DMS79 treated with DMSO at 0.1 percent for 48 hours (cell line): ENCODE measurements around the gene RFC5.
A peak's percentile ranks its signal among the peaks of the same experiment; 100 is the strongest.
"Not testable (repeated sequence)": the region's sequence is repeated elsewhere in the genome, so short reads cannot be mapped to it uniquely, and the experiment has no call there.

Experiments used
- DNase-seq: peaks from one replicate; lab custom pipeline; 2025; lab: John Stamatoyannopoulos, UW

Gene RFC5

DNA sequence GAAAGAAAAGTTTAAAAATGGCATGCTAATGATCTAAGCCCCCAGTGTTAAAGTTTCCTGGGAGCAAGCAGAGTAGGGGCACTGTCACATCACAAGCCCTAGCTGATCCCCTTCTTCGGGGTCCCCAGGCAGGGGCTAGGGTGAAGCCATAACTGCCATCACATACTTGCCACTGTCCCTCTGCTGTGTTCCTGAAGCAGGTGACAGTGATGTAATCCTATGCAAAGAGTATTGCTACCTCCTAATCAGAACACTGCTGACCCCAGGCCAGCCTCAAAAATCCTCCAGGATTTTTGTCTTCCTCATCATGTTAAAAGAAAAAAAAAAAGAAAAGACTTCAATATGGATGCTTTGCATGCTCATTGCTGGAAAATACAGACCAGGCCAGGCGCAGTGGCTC lies 1.2 kb upstream of the RFC5 start:
- no peak for DNase-seq

DNA sequence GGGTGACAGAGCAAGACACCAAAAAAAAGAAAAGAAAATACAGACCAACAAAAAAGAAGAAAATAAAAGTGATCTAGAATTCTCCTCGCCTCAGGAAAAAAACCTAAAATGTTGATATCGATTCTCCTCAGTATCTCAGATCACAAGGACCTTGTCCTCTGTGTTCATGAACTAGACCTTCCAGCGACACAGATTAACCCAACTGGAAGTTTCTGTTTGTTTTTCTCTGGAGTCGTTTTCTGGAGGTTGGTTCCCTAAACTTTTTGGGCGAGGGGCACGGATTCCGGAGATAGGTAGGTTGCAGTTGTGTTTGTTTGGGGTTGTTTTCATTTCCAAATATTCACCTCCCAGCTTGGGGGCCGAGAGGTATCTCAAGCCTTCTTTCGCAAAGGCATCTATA lies 559 bp upstream of the RFC5 start:
- DNase-seq, result no peak

DNA sequence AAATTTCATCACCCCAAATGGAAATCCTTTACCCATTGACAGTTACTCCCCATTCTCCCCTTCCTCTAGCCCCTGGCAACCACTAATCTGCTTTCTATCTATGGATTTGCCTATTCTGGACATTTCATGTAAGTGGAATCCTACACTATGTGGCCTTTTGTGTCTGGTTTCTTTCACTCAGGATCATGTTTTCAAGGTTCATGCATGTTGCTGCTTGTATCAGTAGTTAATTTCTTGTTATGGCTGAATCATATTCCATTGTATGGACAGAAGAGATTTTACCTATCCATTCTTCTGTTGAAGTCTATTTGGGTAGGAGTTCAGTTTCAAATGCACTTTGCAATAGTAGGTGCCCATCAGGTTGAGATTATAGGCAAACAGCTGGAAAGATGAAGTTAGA lies 1.4 kb downstream of the RFC5 start:
- no peak for DNase-seq

DNA sequence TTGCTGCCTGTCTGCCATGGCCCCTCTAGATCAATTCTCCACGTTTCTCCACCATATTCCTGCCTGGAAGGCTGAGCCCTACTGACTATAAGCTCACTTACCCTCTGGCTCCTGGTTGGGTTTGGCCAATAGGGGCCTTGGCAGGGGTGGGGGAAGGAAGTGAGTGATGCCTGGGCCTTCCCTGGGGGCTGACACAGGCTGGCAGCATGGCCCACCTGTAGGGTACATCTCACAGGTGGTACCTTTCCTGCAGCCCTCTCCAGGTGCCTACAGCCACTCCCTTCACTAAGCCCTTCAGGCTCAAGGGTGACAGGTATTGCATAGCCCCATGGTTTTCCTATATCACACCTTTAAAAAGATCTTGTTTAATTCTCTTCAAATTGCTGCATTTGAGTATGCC lies 3.5 kb downstream of the RFC5 start:
- no peak for DNase-seq

DNA sequence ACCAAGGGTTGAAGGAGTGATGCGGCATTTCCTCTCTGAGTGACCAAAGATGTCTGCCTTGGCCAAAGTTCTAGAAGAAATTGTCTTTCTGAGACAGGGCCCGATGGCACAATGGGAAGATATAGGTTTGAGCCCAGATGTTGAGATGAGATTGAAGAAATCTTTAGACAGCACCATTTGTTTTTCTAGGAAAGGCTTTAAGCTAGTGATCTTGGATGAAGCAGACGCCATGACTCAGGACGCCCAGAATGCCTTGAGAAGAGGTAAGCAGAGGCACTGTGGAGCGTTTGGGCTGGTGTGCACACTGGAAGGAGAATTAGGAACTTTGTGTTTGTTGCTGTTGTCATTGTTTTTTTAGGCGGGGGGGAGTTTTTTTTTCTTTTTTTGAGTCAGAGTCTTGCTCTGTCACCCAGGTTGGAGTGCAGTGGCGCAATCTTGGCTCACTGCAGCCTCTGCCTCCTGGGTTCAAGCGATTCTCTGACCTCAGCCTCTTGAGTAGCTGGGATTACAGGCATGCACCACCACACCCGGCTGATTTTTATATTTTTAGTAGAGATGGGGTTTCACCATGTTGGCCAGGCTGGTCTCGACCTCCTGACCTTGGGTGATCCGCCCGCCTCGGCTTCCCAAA lies 5.7 kb downstream of the RFC5 start:
- not testable (repeated sequence) for DNase-seq

DNA sequence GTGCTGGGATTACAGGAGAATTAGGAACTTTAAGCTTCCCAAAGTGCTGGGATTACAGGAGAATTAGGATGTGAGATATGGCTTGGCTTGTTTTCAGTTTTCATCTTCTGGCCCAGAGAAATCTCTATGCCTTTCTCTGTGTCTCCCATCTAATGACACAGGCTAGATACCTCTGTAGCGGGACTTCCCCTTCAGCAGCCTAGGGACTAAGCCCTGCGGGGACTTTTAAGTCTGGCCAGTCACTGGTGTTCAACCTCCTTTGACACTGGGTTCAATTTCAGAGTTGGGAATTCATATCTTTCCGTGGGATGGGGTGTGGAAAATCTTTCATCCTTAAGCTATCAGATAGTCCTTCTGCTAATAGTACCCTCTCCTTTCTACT lies 6.2 kb downstream of the RFC5 start:
- no peak for DNase-seq

DNA sequence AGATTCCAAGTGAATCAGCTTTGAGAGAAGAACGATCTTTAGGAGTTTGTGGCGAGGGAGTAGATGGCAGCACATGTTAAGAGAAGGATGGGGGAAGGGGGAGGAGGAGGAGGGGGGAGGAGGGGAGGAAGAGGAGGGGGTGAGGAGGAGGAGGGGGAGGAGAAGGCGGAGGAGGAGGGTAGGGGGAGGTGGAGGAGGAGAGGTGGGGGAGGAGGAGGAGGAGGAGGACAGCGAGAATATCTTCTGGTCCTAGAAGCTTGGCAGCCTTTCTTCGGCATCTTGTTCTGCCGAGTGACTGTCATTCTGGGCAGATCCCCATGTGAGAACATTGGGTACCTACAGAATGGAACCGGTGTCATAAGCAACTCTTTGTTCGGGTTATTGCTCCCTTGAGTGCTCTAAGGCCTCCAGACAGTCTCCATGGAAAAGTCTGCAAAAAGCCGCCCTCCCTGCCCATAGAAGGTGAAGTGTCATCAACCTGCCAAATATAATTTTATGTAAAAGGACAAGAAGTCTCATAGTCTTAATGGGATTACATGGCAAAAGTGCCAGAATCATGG lies 6.9 kb downstream of the RFC5 start:
- DNase-seq, result peak; percentile 43

DNA sequence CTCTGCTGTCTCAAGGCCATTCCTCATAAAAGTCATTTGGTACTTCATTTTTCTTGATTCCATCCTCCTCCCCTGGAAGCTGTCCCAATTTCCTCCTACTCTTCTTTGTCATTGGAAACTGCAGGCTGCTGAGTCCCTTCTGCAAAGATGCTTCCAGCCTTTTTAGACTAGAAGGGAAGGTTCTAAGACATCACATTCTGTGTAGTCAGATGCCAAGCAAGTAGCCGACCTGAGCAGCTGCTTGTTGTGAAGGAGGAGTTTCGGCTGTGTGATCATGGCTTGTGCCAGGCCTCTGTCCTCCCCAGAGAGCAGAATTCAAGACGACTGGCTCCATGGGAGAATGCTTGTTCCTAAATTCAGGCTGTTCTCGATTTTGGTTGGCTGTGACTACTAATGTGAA lies 8.7 kb downstream of the RFC5 start:
- no peak for DNase-seq

DNA sequence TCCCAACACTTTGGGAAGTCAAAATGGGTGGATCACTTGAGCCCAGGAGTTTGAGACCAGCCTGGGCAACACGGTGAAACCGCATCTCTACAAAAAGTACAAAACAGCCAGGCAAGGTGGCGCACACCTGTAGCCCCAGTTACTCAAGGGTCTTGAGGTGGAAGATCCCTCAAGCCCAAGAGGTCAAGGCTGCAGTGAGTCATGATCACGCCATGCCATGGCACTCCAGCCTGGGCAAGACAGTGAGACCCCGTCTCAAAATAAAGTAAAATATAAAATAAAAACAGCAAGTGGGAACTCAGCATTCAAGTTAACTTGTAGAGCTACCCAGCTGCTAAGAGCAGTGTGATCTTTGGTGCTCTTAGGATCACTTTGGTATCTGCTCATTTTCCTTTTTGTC lies 12.7 kb downstream of the RFC5 start:
- DNase-seq, result no peak

DNA sequence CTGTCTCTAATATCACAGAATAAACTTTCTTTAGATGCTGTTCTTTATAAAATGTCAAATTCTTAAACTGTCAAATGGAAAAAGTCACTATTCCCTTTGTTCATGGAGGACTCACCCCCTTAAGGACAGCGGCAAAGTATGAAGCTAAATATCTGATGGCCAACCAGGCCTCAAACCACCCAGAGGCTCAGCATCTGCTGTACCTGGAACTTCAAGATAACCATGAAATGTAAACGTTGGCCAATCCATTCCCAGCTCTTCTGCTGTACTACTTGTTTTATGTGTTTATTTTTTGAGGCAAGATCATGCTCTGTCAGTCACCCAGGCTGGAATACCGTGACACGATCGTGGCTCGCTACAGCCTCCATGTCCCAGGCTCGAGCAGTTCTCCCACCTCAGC lies 15.7 kb downstream of the RFC5 start:
- no peak for DNase-seq

DNA sequence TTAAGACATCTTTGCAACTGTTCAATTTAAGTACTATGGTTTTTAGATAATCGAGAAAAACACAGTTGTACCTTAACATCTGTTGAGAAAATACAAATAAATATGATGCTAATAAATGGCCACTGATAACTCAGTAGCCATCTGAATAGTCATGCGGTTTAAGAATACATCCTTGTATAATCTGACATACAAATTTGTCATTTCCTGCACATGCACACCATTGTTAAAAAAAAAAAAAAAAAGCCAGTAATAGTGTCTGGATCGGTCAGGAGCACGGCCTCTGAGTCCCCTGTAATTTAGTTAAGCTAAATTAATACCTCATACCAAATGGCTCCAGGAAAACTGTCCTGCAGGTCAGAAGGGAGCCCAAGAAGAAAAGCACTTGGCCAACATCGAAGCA lies 16.8 kb downstream of the RFC5 start:
- no peak for DNase-seq

DNA sequence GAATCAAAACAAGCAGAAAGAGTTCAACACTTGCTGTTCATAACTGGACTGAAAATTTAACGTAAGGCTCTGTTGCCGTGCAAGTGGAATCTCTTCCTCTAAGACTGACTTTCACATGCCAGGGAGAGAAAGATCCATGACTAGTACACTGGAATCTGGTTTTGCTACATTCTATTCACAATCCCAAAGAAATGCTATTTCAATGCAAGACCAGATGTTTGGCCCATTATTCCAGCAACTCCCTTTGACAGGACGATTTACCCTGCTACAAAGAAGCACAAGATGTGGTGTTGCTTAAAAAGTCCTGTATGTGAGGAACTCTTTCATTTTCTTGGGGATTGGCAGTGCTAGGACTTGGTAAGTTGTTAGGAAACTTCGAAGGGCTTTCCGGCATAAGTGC lies 17.4 kb downstream of the RFC5 start:
- DNase-seq, result no peak

DNA sequence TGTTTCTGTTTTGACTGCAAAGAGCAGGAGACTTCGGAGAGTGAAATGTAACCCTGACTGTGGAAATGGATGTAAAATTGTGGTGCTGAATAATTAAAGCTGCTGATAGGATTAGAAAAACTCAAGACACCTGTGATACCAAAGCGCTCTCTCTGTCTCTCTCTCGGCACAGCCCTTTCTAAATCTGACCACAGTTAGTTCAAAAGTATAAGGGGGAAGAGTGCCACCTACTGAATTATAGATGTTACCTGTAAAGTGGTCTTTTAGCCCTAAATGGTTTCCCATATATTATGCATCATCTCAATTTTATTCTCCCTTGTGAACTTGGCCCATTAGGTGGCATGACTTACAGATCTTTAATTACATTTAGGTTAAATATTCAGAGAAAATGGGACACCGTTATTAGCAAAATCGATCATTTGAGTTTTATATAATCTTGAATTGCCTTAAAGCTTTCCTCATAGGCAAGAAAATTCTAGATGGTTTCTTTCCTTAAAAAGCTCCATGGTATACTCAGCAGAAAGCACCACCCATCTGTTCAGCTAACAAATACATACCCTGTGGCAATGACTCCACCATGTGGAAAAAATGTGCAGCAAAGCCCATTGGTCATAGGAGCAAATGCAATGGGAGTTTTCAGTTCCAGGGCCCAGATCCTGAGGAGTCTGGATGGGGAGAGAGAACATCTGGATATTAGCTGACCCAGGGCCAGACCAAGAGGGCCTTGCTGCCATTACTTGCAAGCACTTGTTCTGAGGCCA lies 18.1 kb downstream of the RFC5 start:
- DNase-seq, result no peak

DNA sequence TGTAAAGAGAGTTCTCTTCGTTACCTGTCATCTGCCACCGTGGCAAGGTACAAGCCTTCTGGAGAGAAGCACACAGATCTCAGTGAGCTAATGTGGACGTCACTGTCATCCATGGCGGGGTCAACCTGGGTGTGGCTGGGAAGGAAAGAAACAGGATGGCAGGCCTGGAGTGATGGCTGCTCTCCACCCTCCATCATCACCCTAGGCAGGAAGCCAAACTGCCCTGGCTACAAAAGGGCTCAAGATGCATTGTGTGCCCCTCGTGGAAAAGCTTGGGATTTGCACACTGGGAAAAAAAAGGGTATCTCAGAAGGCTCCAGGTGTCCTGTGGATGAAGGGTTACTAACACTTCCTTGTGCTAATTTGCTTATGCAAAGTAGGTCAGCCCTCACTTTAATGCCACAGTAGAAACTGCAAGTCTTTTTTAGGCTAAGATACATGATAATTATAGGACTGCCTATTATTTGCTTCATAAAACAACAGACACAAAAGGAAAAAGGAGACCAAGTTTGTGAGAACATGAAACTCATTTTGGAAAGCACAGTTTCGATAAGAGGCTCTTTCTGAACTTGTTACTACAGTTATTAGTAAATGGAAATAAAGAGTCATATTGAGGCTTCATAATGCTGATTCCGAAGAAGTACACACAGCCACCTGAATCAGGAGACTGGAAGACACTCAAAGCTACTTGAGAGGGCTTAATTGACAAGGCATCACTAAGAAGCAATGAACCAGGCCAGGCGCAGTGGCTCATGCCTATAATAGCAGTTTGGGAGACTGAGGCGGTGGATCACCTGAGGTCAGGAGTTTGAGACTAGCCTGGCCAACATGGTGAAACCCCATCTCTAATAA lies 18.9 kb downstream of the RFC5 start:
- no peak for DNase-seq

DNA sequence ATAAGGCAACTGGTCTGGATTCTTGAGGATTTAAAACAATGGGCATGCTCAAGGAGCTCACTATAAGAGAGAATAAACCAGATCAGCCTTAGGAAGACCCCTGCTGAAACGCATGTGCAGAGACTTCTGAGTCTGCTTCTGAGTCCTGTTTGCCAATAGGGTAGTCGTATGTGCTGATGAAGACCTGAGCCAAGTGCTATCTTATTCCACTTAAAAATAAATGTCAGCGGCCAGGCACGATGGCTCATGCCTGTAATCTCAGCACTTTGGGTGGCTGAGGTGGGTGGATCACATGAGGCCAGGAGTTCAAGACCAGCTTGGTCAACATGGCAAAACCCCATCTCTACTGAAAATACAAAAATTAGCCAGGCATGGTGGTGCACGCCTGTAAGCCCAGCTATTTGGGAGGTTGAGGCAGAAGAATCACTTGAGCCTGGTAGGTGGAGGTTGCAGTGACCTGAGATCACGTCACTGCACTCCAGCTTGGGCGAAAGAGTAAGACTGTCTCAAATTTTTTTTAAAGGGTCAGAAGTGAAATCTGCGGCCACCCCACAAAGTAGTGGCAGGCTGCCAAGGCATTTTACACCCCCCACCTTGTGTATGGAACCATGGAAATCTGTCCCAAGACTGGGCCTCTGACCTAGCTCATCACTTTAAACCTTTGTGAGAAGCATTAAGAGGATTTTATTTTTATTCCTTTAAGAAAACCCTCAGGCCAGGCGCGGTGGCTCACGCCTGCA lies 20.3 kb downstream of the RFC5 start:
- DNase-seq, result no peak

DNA sequence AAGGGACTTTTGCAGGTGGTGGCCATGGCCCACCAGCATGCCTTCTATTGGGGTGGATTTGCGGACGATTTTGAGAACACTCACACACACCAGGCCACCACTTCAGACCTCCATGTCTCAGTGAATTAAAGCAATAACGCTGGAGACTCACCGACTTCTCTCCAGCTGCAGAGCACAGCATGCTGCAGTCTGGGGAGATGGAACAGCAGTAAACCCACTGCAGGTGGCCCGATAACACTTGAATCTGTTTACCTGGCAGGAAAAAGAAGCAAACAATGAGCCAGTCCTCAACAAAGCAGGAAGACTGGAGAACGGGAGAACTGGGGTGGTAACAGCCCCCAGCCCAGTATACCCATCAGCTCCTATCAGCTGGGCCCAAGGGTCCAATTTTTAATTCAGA lies 21.6 kb downstream of the RFC5 start:
- peak; percentile 74 for DNase-seq

DNA sequence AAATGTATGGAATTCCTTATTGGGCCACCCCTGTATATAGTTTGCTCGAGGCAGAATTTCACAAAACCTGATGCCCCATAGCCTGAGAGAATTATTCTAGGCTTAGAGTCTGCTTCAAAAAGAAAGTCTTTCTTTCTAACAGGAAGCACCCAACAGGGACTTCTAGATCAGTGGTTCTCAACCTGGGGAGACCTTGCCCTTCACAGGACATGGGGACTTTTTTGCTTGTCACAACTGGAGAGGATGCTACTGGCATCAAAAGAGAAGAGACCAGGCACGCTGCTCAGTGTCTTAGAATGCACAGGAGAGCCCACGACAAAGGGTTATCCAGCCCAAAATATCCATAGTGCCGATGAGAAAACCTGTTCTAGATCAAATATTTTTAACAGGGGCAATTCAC lies 25.6 kb downstream of the RFC5 start:
- no peak for DNase-seq

DNA sequence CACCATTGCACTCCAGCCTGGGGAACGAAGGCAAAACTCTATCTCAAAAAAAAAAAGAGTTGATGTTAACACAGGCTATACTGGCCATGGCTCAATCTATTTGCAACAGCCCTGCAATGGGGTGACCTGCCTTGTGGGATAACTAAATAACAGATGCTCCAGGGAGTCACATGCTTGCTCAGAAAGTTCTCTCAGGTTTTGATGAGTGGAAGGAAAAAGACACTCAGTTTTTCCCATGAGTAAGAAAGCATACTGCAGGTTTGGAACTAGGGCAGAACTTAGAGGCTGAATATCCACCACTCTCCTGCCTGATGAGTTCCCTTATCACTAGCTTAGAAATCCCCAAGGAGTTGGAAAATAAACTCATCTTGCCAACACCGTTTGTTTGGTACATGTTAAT lies 27.6 kb downstream of the RFC5 start:
- no peak for DNase-seq

DNA sequence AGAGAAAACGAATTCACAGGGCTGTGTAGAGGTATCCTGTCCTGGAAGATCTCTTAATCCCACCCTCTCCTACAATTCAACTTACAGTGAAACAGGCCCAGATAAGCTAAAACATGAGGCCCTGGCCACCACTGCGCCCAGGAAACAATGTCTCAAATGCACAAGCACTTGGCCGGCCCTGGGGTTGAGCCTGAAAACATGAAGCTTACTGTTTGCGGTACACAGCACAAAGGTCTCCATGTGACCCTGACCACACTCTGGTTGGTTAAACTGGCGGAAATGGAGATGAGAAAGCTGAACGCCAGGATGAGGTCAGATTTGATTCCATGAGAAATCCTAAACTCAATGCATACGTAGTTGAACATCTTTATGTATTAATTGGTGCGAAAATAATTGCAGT lies 28.1 kb downstream of the RFC5 start:
- DNase-seq, result no peak

DNA sequence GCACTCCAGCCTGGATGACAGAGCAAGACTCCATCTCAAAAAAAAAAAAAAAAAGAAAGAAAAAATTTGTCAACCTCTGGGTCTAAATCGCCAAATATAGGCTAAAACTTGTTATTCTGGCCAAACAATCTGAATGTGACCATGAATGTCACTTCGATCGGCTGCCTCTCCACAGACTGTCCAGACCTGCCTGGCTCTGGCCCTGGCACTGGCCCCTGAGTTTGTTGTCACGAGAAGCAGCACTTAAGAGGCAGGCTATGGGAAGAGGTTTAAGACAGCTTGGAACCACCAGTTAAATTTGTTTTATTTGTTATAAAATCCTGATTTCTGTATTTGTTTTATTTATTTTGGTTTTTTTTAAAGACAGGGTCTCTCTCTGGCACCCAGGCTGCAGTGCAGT lies 29.9 kb downstream of the RFC5 start:
- DNase-seq, result no peak

DNA sequence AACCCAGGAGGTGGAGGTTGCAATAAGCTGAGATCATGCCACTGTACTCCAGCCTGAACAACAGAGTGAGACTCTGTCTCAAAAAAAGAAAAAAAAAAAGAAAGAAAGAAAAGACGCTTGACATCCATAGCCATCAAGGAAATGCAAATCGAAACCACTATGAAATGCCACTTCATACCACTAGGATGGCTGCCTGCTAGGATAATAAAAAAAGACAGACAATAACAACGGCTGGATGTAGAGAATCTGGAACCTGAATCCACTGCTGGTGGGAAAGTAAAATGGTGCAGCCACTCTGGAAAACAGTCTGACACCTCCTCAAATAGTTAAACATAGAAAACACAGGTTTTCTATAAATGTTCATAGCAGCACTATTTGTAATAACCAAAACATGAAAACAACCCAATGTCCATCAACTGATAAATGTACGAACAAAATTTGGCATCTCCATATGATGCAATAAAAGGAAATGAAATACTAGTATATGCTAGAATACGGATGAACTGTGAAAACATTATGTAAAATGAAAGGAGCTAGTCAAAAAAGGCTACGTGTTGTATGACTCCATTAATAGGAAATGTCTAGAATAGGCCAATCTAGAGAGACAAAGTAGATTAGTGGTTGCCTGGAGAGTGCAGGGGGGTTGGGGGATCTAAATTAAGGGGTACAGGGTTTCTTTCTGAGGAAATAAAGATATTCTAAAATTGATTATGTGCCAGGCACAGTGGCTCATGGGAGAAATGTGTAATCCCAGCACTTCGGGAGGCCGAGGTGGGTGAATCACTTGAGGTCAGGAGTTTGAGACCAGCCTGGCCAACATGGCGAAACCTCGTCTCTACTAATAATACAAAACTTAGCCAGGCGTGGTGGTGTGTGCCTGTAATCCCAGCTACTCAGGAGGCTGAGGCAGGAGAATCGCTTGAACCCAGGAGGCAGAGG lies 34.7 kb downstream of the RFC5 start:
- no peak for DNase-seq
